Colonic mucosa (tissue), 4 donors: ENCODE data around the gene MIGA2. TPM values are rescaled to one million over a fixed set of nuclear protein-coding genes. Genes with fewer than 3 reads are reported as not detected.

Experiments used
- DNase-seq: peaks from one replicate; pipeline ENCODE4 v3.0.0-alpha.2; 2020
- H3K27ac ChIP-seq: fragments of 200-600 bp; one replicate; pipeline ENCODE4 v1.8.0; 2021
- H3K27me3 ChIP-seq: fragments of 200-600 bp; one replicate; pipeline ENCODE4 v1.8.0; 2021
- H3K36me3 ChIP-seq: fragments of 200-600 bp; one replicate; pipeline ENCODE4 v1.8.0; 2021
- H3K4me1 ChIP-seq: fragments of 200-600 bp; one replicate; pipeline ENCODE4 v1.8.0; 2021; ENCODE audit warnings: mild to moderate bottlenecking
- H3K4me3 ChIP-seq: fragments of 200-600 bp; one replicate; pipeline ENCODE4 v1.8.0; 2021
- H3K9ac ChIP-seq, 2 donors: one replicate each; pipeline ENCODE4 v1.7.0; 2013; ENCODE audit warnings: control low read depth in 2 of 2, low read depth in 2 of 2, low read length in 2 of 2
- H3K9me3 ChIP-seq: fragments of 200-600 bp; one replicate; pipeline ENCODE4 v1.8.0; 2021
- intact Hi-C: fragments of 100-400 bp; cut with DNase I; formaldehyde crosslinking; loops from one replicate; pipeline ENCODE4 v1.14.1; 2022
- total RNA-seq, 2 donors: library from RNA; stranded (reverse); fragmentation: NEBNext Ultra II Directional in 1 of 2; extraction: Animal tissue kit (Norgen Biotek cat#: 25700) in 1 of 2; gene quantifications; one replicate each; pipeline ENCODE4 v1.2.1, GENCODE V29; 2021
- TF ChIP-seq, protein P1 (sequence below): fragments of 200-600 bp; IDR thresholded peaks from one replicate; pipeline ENCODE4 v1.8.0; 2022; ENCODE audit warnings: antibody characterized with exemption, mild to moderate bottlenecking
- donor health status: healthy.
- donor health status: DM: no; HTN: no; CAD: no.
- donor health status: DM: no; HTN: no; CAD: no.

Gene MIGA2
- total RNA-seq, 2 donors from 2014 or later, result 47.4 to 74.8 TPM

DNA sequence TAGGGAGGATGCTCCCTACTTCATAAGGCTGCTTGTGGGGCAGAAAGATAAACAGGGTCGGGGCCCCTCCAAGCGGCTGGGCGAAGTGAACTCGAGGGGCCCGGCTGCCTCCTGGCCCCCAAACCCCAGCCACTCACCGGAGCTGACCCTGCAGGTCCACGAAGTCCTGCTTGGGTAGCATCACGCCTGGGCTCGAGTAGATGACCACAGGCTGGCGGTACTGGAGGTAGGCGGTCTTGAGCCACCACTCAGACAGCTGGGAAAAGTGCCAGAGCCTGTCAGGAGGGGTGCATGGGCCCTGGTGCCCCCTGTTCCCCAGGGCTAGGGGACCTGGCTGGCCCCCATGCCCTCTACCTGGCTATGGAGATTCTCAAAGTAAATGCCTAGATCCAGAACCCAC is 67.6 kb downstream of the MIGA2 start:
- Histone ChIP-seq H3K27ac (no peak overlapping the region), H3K4me1 (peaks cover 6% of the 10 kb centered on the region), H3K4me3 (no peak overlapping the region), H3K9me3 (no peaks in the 10 kb centered on the region), H3K36me3 (no peaks in the 10 kb centered on the region), H3K27me3 (no peaks in the 10 kb centered on the region), H3K9ac (no peak overlapping the region)
- no peak for DNase-seq
- TF ChIP-seq, protein P1, sequence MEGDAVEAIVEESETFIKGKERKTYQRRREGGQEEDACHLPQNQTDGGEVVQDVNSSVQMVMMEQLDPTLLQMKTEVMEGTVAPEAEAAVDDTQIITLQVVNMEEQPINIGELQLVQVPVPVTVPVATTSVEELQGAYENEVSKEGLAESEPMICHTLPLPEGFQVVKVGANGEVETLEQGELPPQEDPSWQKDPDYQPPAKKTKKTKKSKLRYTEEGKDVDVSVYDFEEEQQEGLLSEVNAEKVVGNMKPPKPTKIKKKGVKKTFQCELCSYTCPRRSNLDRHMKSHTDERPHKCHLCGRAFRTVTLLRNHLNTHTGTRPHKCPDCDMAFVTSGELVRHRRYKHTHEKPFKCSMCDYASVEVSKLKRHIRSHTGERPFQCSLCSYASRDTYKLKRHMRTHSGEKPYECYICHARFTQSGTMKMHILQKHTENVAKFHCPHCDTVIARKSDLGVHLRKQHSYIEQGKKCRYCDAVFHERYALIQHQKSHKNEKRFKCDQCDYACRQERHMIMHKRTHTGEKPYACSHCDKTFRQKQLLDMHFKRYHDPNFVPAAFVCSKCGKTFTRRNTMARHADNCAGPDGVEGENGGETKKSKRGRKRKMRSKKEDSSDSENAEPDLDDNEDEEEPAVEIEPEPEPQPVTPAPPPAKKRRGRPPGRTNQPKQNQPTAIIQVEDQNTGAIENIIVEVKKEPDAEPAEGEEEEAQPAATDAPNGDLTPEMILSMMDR, result no peak
- intact Hi-C loops, result no loop called here

DNA sequence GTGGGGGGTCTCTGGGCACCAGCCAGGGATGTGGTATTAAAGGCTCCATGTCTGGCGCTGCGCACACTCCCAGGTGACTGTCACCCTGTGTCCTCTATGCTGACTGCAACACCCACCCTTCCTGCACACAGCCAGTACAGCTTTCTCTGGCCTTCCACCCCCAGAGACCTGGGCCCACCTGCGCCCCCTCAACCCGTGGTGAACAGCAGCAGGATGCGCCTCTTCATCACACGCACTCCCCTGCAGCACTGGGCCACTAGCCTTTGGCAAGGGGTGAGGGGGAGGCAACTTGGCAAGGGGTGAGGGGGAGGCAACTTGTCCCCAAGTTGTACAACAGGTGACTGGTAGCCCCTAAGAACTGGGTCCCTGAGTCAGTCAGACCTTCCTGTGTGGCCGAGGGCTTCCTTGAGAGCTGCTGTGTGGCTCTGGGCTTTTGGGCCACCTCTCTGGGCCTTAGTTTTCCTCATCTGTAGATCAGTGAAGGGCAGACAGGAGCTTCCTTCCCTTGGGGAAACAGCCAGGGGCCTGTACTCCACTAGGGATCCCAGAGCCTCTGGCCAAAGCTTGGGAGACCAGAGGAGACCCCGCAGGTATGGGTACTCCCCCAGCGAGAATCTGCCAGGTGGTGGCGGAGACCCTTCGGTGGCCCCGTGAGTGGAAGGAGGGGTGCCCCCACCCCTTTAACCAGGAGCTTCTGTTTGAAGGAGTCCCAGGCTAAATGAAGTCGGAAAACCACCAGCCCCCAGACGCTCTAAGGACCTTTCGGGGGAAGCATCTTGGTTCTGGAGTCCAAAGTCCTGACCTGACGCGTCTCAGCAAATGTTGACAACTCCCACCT is 69.7 kb downstream of the MIGA2 start:
- Histone ChIP-seq H3K27me3 (no peaks in the 10 kb centered on the region), H3K9me3 (no peaks in the 10 kb centered on the region), H3K4me3 (no peak overlapping the region), H3K9ac (no peak overlapping the region), H3K36me3 (no peaks in the 10 kb centered on the region), H3K4me1 (peaks cover 14% of the 10 kb centered on the region), H3K27ac (no peak overlapping the region)
- no peak for DNase-seq
- TF ChIP-seq, protein P1, result no peak
- intact Hi-C loops, result no loop called here

DNA sequence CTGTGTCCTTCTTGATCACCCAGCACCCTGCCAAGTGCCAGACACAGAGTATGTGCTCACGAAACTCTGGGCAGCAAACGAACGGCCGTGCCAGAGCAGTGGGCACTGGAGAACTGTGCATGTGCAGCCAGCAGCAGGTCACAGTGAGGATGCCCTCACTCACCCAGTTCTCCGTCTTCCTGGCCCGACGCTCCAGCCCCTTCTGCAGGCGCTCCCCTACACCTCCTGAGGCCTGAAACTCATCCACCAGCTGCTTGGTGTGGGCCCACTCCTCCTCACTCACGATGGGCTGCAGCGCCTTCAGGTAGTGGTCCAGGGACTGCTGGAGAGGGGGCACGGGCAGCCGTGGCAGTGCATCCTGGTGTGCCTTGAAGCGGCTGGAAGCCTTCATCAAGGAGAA is 71.2 kb downstream of the MIGA2 start:
- no peak overlapping the region for H3K9ac ChIP-seq
- no peaks in the 10 kb centered on the region for H3K36me3 ChIP-seq
- intact Hi-C loops, result no loop called here
- TF ChIP-seq, protein P1, result no peak
- no peaks in the 10 kb centered on the region for H3K9me3 ChIP-seq
- peaks cover 14% of the 10 kb centered on the region for H3K4me1 ChIP-seq
- H3K27me3 ChIP-seq, result no peaks in the 10 kb centered on the region
- H3K4me3 ChIP-seq, result no peak overlapping the region
- no peak for DNase-seq
- no peak overlapping the region for H3K27ac ChIP-seq

DNA sequence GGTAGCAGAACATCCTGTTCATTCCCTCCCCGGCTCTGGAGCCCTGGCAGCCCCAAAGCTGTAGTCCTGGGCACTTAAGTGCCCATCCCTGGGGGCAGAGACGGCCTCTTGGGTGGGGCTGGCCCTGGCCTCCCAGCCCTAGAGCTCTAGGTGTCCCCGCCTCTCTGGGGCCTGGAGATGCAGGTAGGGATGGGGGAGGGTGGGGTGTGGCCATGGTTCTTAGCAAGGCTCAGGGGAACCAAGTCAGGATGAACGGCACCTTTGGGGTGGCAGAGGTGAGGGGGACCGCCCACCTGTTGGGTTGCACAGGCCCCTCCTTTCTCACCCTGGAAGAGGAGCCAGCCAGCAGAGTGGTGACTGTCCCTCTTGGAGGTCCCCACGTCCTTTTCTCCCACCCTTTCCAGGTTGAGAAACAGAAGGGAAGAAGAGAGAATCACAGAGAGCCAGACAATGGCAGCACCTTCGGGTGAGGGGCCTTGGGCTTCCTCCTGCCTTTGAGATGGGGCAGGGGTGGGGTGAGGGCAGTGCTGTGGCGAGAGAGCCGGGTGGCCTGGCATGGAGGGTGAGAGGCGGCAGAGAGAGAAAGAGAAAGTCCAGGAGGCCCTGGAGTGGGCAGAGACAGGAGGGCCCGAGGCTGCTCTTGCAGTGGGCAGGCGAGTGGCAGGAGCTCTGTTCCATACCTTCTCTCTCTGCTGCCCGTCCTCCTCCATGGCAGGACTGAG is 71.8 kb downstream of the MIGA2 start:
- Histone ChIP-seq H3K36me3 (no peaks in the 10 kb centered on the region), H3K9ac (no peak overlapping the region), H3K27ac (no peak overlapping the region), H3K27me3 (no peaks in the 10 kb centered on the region), H3K9me3 (no peaks in the 10 kb centered on the region), H3K4me1 (peaks cover 14% of the 10 kb centered on the region), H3K4me3 (no peak overlapping the region)
- no peak for DNase-seq
- TF ChIP-seq, protein P1, result no peak
- intact Hi-C loops, result no loop called here

DNA sequence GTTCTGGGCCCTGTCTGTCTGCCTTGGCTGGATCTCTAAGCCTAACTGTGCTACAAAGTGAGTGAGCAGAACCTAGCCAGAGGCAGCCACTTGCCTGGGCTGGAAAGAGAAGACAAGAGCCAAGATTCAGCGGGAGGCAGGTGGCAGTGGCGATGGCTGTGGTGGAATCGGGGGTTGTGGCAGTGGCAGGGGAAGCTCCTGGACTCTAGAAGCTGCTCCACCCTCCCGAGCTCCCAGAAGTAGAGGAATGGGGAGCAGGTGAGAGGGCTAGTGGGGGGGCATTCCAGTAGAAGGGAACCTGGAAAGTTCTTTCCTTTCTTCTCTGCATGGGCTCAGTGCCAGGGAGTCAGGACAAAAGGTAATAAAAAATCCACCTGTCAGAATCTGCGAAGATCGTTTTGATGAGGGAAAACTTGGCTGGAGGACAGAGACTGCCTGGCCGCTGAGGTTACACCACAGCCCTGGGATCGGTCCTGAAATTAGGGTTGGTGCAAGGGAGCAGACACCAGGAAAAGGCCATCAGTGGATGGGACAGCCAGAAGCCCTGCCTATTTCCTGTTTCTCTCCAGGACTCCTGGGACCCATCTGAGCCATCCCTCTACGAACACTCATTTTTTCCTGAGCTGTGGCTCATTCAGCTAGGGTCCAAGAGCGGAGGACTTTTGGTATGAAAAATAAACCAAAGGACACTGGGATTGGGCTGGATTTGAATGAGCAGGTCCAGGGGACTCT is 72.5 kb downstream of the MIGA2 start:
- H3K4me3 ChIP-seq, result peak overlapping the region; percentile 88
- H3K4me1 ChIP-seq, result peaks cover 14% of the 10 kb centered on the region
- TF ChIP-seq, protein P1, result no peak
- H3K27ac ChIP-seq, result no peak overlapping the region
- H3K9ac ChIP-seq, result peak overlapping the region in 1 of 2 donors; percentile 81
- H3K36me3 ChIP-seq, result no peaks in the 10 kb centered on the region
- peak; percentile 86 for DNase-seq
- no peaks in the 10 kb centered on the region for H3K9me3 ChIP-seq
- H3K27me3 ChIP-seq, result no peaks in the 10 kb centered on the region
- intact Hi-C loops, result no loop called here
